Natural killer cell (primary cell): ENCODE results near the gene SH2D3C. TPM values are rescaled to one million over a fixed set of nuclear protein-coding genes. Genes with fewer than 3 reads are reported as not detected.

Experiments used
- ATAC-seq, 3 donors: fragments of 150-1000 bp in 2 of 3; fragments of 200-7000 bp in 1 of 3; cut with Tn5 transposase; 1 replicate in 1 of 3; 2 replicates in 2 of 3; pipeline ENCODE4 v1.10.0; 2021; ENCODE audit warnings: mild to moderate bottlenecking in 2 of 3, moderate library complexity in 2 of 3
- DNase-seq, 2 donors: peaks; one replicate each; pipeline versions ENCODE4 v3.0.0 to v3.0.0-alpha.2; 2013 to 2021; ENCODE audit warnings: mixed read lengths in 1 of 2
- H3K27ac ChIP-seq: one replicate; pipeline ENCODE4 v1.5.1; 2013; ENCODE audit warnings: mild to moderate bottlenecking, low read length
- H3K27me3 ChIP-seq: one replicate; pipeline ENCODE4 v1.6.1; 2013; ENCODE audit warnings: low read length; ENCODE audit not compliant: control insufficient read depth, insufficient read depth
- H3K36me3 ChIP-seq: one replicate; pipeline ENCODE4 v1.6.1; 2013; ENCODE audit warnings: low read length; ENCODE audit not compliant: control insufficient read depth, insufficient read depth
- H3K4me1 ChIP-seq: one replicate; pipeline ENCODE4 v1.6.1; 2013; ENCODE audit warnings: low read length; ENCODE audit not compliant: control insufficient read depth, insufficient read depth
- H3K4me3 ChIP-seq: one replicate; pipeline ENCODE4 v1.5.1; 2013; ENCODE audit warnings: low read length
- H3K9me3 ChIP-seq: one replicate; pipeline ENCODE4 v1.6.1; 2013; ENCODE audit warnings: low read length; ENCODE audit not compliant: control insufficient read depth, insufficient read depth
- H3K27ac Mint-ChIP-seq, 2 donors: one replicate each; pipeline ENCODE4 v1.8.0; 2022; ENCODE audit warnings: mild to moderate bottlenecking in 2 of 2, mixed read lengths in 2 of 2, moderate library complexity in 1 of 2
- H3K27me3 Mint-ChIP-seq, 2 donors: one replicate each; pipeline ENCODE4 v1.8.0; 2022; ENCODE audit warnings: low read depth in 2 of 2, mixed read lengths in 2 of 2
- H3K36me3 Mint-ChIP-seq: one replicate; pipeline ENCODE4 v1.8.0; 2022; ENCODE audit warnings: mixed read lengths
- H3K4me1 Mint-ChIP-seq, 2 donors: one replicate each; pipeline ENCODE4 v1.8.0; 2022; ENCODE audit warnings: mixed read lengths in 2 of 2
- H3K4me3 Mint-ChIP-seq: one replicate; pipeline ENCODE4 v1.8.0; 2022; ENCODE audit warnings: mild to moderate bottlenecking, moderate library complexity, mixed read lengths
- H3K9me3 Mint-ChIP-seq, 2 donors: one replicate each; pipeline ENCODE4 v1.8.0; 2022; ENCODE audit warnings: mixed read lengths in 2 of 2
- WGBS: methylation state at CpG from one replicate; pipeline ENCODE4 v1.1.7; 2013; ENCODE audit warnings: missing lambda C conversion rate; ENCODE audit not compliant: insufficient coverage; 5-methylcytosine and 5-hydroxymethylcytosine counted together
- intact Hi-C: fragments of 100-400 bp; cut with micrococcal nuclease; formaldehyde crosslinking; loops from one replicate; pipeline ENCODE4 v1.14.2; 2022
- total RNA-seq, 4 donors: library from RNA; stranded (reverse); fragments of 120-200 nt in 1 of 4; gene quantifications; one replicate each; pipeline versions ENCODE4 v1.2.3 to v1.2.4, GENCODE V29; 2013 to 2022
- TF ChIP-seq, protein P1 (sequence below): fragments of 200-600 bp; IDR thresholded peaks from one replicate; pipeline ENCODE4 v1.8.0; 2022; ENCODE audit warnings: antibody characterized with exemption

SH2D3C gene
- total RNA-seq, 3 donors from 2014 or later (not counting 1 experiment from before 2014, with no cell fraction given), result 42.8 to 86.8 (median 56.6) TPM

- intact Hi-C loops, result no loop called here
- H3K4me1 Mint-ChIP-seq, result peaks cover 0 to 5% of the 10 kb centered on the region in 2 donors
- no peak for ATAC-seq
- H3K36me3 ChIP-seq, result peaks cover 60% of the 10 kb centered on the region
- H3K4me3 Mint-ChIP-seq, result no peak overlapping the region
- H3K36me3 Mint-ChIP-seq, result no peaks in the 10 kb centered on the region
- H3K27me3 Mint-ChIP-seq, result no peaks in the 10 kb centered on the region
- no peak overlapping the region for H3K27ac Mint-ChIP-seq
- H3K27ac ChIP-seq, result no peak overlapping the region
- H3K9me3 ChIP-seq, result no peaks in the 10 kb centered on the region
- TF ChIP-seq, protein P1, sequence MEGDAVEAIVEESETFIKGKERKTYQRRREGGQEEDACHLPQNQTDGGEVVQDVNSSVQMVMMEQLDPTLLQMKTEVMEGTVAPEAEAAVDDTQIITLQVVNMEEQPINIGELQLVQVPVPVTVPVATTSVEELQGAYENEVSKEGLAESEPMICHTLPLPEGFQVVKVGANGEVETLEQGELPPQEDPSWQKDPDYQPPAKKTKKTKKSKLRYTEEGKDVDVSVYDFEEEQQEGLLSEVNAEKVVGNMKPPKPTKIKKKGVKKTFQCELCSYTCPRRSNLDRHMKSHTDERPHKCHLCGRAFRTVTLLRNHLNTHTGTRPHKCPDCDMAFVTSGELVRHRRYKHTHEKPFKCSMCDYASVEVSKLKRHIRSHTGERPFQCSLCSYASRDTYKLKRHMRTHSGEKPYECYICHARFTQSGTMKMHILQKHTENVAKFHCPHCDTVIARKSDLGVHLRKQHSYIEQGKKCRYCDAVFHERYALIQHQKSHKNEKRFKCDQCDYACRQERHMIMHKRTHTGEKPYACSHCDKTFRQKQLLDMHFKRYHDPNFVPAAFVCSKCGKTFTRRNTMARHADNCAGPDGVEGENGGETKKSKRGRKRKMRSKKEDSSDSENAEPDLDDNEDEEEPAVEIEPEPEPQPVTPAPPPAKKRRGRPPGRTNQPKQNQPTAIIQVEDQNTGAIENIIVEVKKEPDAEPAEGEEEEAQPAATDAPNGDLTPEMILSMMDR, result no peak
- H3K4me1 ChIP-seq, result peaks cover 4% of the 10 kb centered on the region
- H3K9me3 Mint-ChIP-seq, result no peaks in the 10 kb centered on the region
- 98% methylated on average over 10 of the region's 10 CpGs for WGBS
- no peaks in the 10 kb centered on the region for H3K27me3 ChIP-seq
- no peak for DNase-seq
- H3K4me3 ChIP-seq, result no peak overlapping the region
These were observed 32.1 kb upstream of the SH2D3C start for GRCh38 chr9:127810378-127811187.

- intact Hi-C loops, result no loop called here
- Histone ChIP-seq H3K4me3 (no peak overlapping the region), H3K27ac (no peak overlapping the region), H3K9me3 (no peaks in the 10 kb centered on the region), H3K27me3 (no peaks in the 10 kb centered on the region), H3K36me3 (peaks cover 52% of the 10 kb centered on the region), H3K4me1 (peaks cover 4% of the 10 kb centered on the region)
- Mint-ChIP-seq H3K36me3 (no peaks in the 10 kb centered on the region), H3K4me3 (no peak overlapping the region), H3K4me1 (peaks cover 0 to 5% of the 10 kb centered on the region in 2 donors), H3K27ac (no peak overlapping the region), H3K9me3 (no peaks in the 10 kb centered on the region), H3K27me3 (no peaks in the 10 kb centered on the region)
- ATAC-seq, result no peak
- no peak for DNase-seq
- 89% methylated on average over 49 of the region's 57 CpGs for WGBS
- TF ChIP-seq, protein P1, result no peak
These were observed 31.3 kb upstream of the SH2D3C start for GRCh38 chr9:127809540-127810377.

- peaks cover 9% of the 10 kb centered on the region for H3K4me1 ChIP-seq
- peaks cover 0 to 5% of the 10 kb centered on the region in 2 donors for H3K4me1 Mint-ChIP-seq
- H3K4me3 ChIP-seq, result no peak overlapping the region
- no peaks in the 10 kb centered on the region for H3K27me3 ChIP-seq
- no peak overlapping the region for H3K27ac Mint-ChIP-seq
- peaks cover 48% of the 10 kb centered on the region for H3K36me3 ChIP-seq
- ATAC-seq (peak in 2 of 3 donors; percentile 44 to 45), DNase-seq (no peak)
- no peaks in the 10 kb centered on the region for H3K9me3 ChIP-seq
- no peaks in the 10 kb centered on the region for H3K9me3 Mint-ChIP-seq
- intact Hi-C loops, result no loop called here
- 91% methylated on average over 9 of the region's 9 CpGs for WGBS
- H3K36me3 Mint-ChIP-seq, result no peaks in the 10 kb centered on the region
- TF ChIP-seq, protein P1, result no peak
- no peaks in the 10 kb centered on the region for H3K27me3 Mint-ChIP-seq
- no peak overlapping the region for H3K4me3 Mint-ChIP-seq
- H3K27ac ChIP-seq, result no peak overlapping the region
These were observed 30.6 kb upstream of the SH2D3C start for GRCh38 chr9:127809002-127809539.
